ENCODE measurements around the gene TAP1.

DNA sequence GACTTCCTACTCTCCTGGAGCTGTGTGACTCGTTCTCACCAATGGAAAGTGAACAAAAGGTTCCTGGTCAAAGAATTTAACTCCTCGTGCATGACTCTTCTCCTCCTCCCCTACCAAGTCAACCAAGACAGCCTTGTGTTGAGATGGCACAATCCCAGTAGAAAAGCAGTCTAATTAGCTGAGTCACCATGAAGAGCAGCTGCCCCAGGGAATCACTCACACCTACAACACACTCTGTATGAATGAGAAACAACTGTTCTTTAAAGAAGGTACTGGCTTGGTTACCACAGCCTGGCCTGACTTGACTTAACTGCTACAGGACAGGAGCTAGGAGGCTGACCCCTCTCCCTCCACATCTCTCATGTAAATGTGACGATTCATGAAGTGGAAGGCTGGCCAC is 33.8 kb downstream of the TAP1 start:
- no peak for TF ChIP-seq EZH2 (IDR thresholded peaks at IDR 0.05; ENCODE audit: low read depth)
- TF ChIP-seq, protein P1, sequence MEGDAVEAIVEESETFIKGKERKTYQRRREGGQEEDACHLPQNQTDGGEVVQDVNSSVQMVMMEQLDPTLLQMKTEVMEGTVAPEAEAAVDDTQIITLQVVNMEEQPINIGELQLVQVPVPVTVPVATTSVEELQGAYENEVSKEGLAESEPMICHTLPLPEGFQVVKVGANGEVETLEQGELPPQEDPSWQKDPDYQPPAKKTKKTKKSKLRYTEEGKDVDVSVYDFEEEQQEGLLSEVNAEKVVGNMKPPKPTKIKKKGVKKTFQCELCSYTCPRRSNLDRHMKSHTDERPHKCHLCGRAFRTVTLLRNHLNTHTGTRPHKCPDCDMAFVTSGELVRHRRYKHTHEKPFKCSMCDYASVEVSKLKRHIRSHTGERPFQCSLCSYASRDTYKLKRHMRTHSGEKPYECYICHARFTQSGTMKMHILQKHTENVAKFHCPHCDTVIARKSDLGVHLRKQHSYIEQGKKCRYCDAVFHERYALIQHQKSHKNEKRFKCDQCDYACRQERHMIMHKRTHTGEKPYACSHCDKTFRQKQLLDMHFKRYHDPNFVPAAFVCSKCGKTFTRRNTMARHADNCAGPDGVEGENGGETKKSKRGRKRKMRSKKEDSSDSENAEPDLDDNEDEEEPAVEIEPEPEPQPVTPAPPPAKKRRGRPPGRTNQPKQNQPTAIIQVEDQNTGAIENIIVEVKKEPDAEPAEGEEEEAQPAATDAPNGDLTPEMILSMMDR (conservative IDR thresholded peaks at IDR 0.05): no peak

Measured in PC-9 (cell line).